Coronary artery (tissue), 2 donors: Measurements from ENCODE around the gene ENO2.
A peak's percentile ranks its signal among the peaks of the same experiment; 100 is the strongest.
"Not testable (repeated sequence)": the region's sequence is repeated elsewhere in the genome, so short reads cannot be mapped to it uniquely, and the experiment has no call there.

Experiments used
- DNase-seq: peaks from one replicate; pipeline ENCODE4 v3.0.0-alpha.2; 2017; ENCODE audit warnings: low spot score
- H3K27ac ChIP-seq, 2 donors: fragments of 200-600 bp; sonication (generic); one replicate each; pipeline ENCODE4 v1.5.1; 2016 to 2019
- H3K4me3 ChIP-seq: fragments of 200-600 bp; sonication (generic); 2 replicates; pipeline ENCODE4 v1.5.1; 2016; ENCODE audit warnings: mild to moderate bottlenecking, moderate library complexity
- TF ChIP-seq, protein P1 (sequence below): fragments of 200-600 bp; sonication (generic); IDR thresholded peaks from one replicate; pipeline ENCODE4 v1.5.1; 2019; ENCODE audit warnings: antibody characterized with exemption

The ENO2 gene

DNA sequence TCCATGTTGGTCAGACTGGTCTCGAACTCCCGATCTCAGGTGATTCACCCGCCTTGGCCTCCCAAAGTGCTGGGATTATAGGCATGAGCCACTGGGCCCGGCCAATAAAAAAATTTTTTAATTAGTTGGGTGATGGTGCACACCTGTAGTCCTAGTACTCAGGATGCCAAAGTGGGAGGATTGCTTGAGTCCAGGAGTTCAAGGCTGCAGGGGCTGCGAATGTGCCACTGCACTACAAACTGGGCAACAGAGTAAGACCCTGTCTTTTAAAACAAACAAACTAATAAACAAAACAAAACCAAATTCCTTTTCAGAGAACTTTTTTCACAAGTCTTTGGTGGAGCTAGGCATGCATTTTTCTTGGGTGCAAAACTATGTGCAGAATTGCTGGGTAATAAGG is 31.1 kb upstream of the ENO2 start:
- no peak for DNase-seq

DNA sequence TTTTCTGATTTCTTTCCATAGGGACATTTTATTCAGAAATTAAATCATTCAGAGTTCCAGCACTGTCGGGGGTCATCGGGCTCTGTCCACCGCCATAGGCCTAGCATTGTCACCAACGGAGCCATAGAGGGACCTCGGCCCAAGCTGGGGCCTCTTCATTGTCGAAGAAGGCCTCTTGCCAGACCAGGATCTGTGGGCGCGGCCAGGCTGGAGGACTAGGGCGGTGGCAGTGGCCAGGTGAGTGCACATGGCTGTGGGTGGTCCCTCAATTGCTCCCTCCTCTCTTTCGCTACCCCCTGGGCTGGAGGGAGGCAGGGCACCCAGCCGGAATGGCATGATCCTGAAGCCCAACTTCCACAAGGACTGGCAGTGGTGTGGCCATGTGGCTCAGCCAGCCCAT is 30.7 kb upstream of the ENO2 start:
- no peak overlapping the region for H3K4me3 ChIP-seq
- DNase-seq: no peak
- TF ChIP-seq, protein P1, sequence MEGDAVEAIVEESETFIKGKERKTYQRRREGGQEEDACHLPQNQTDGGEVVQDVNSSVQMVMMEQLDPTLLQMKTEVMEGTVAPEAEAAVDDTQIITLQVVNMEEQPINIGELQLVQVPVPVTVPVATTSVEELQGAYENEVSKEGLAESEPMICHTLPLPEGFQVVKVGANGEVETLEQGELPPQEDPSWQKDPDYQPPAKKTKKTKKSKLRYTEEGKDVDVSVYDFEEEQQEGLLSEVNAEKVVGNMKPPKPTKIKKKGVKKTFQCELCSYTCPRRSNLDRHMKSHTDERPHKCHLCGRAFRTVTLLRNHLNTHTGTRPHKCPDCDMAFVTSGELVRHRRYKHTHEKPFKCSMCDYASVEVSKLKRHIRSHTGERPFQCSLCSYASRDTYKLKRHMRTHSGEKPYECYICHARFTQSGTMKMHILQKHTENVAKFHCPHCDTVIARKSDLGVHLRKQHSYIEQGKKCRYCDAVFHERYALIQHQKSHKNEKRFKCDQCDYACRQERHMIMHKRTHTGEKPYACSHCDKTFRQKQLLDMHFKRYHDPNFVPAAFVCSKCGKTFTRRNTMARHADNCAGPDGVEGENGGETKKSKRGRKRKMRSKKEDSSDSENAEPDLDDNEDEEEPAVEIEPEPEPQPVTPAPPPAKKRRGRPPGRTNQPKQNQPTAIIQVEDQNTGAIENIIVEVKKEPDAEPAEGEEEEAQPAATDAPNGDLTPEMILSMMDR: no peak
- no peak overlapping the region for H3K27ac ChIP-seq

More for the DNA sequence above, 31.1 kb upstream of the ENO2 start:
- TF ChIP-seq, protein P1: no peak
- Histone ChIP-seq H3K27ac (no peak overlapping the region), H3K4me3 (no peak overlapping the region)

DNA sequence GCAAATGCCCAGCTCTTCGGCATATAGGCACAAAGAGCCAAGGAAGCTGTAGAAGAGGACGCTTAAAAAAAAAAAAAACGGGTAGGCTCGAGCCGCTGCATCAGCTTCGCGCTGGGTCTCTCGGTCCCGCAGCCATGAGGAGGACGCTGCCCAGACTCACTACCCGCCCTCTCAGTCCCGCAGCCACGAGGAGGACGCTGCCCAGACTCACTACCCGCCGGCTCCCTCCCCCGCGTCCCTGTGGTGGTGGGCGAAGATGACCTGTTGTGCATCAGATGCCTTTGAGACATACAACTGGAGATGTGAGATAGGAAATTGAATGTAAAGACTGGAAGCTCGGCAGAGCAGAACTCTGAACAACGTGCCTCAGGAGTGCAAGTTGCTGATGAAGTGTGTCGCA is 29.8 kb upstream of the ENO2 start:
- TF ChIP-seq, protein P1: no peak
- DNase-seq: no peak
- Histone ChIP-seq H3K27ac (no peak overlapping the region), H3K4me3 (no peak overlapping the region)

DNA sequence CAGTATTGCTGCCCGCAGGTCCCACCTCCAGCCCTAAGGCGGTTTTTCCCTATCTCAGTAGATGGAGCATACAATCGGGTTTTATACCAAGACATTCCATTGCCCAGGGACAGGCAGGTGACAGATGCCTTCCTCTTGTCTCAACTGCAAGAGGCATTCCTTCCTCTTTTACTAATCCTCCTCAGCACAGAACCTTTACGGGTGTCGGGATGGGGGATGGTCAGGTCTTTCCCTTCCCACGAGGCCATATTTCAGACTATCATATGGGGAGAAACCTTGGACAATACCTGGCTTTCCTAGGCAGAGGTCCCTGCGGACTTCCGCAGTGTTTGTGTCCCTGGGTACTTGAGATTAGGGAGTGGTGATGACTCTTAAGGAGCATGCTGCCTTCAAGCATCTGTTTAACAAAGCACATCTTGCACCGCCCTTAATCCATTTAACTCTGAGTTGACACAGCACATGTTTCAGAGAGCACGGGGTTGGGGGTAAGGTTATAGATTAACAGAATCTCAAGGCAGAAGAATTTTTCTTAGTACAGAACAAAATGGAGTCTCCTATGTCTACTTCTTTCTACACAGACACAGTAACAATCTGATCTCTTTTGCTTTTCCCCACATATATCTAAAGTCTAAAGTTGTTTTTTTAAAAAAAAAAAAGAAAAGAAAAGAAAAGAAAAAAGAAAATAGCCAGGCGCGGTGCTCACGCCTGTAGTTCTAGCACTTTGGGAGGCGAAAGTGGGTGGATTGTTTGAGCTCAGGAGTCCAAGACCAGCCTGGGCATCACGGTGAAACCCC is 28.0 kb upstream of the ENO2 start:
- H3K4me3 ChIP-seq, DNase-seq, H3K27ac ChIP-seq: not testable (repeated sequence)

DNA sequence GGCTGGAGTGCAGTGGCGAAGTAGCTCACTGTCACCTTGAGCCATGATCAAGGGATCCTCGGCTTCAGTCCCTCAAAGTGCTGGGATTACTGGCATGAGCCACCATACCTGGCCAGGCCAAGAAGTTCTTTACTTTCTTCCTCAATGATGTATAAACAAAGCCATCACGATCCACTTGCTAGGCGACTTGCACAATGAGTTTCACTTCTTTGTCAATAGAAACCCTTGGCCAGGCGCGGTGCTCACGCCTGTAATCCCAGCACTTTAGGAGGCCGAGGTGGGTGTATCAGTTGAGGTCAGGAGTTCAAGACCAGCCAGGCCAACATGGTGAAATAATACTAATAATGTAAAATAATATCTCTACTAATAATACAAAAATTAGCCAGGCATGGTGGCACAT is 26.9 kb upstream of the ENO2 start:
- no peak overlapping the region for H3K27ac ChIP-seq
- TF ChIP-seq, protein P1: no peak
- DNase-seq: no peak

DNA sequence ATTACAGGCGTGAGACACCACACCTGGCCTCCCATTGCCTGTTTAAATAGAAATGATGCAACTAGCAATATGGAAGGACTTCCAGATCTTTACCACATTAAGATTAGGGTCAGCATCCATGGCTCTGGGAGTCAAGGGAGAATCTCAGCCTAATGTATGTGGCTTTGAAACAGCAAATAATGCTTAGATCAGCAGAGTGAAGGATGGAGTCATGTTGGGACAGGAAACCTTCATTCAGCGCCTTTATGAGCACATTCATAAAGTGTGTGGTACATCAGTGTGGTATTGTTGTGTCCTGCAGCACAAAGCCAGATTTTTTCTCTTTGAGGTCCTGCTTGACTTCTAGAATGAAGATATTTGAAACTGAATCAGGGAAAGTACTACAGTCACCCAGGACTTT is 26.0 kb upstream of the ENO2 start:
- TF ChIP-seq, protein P1: no peak
- Histone ChIP-seq H3K4me3 (no peak overlapping the region), H3K27ac (no peak overlapping the region)
- DNase-seq: no peak

More for the DNA sequence above, 26.9 kb upstream of the ENO2 start:
- no peak overlapping the region for H3K4me3 ChIP-seq

DNA sequence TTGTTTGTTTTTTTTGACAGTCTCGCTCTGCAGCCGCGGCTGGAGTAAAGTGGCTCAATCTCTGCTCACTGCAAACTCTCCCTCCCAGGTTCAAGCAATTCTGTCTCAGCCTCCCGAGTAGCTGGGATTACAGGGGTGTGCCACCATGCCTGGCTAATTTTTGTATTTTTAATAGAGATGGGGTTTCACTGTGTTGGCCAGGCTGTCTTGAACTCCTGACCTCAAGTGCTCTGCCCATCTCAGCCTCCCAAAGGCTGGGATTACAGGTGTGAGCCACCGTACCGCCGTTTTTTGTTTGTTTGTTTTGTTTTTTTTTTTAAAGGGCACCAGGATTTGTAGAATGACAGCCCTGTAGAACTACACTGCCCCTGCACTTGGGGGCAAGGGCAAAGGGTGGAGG is 25.6 kb upstream of the ENO2 start:
- DNase-seq, H3K4me3 ChIP-seq, H3K27ac ChIP-seq: not testable (repeated sequence)

DNA sequence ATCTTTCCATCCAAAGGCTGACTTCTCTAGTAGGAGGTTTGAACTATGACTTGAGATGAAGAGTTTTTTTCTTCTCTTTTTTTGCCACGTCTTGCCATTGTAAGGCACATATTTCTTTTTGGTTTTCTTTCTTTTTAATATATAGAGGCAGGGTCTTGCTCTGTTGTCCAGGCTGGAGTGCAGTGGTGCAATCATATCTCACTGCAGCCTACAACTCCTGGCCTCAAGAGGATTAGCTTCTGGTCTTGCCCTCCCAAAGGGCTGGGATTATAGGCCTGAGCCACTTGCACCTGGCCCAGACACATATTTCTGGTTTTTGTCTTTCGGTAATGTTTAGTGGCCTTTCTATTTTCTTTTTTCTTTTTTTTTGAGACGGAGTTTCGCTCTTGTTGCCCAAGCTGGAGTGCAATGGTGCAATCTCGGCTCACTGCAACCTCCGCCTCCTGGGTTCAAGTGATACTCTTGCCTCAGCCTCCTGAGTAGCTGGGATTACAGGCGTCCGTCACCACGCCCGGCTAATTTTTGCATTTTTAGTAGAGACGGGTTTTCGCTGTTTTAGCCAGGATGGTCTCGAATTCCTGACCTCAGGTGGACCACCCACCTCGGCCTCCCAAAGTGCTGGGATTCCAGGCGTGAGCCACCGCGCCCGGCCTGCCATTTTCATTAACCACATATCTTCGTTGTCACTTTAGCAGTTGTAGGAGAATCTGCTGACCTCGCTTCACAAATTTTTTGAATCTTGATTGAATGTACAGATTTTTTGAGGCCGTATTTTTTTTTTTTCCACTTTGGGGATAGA is 24.4 kb upstream of the ENO2 start:
- not testable (repeated sequence) for H3K4me3 ChIP-seq, DNase-seq

More for the DNA sequence above, 24.4 kb upstream of the ENO2 start:
- H3K27ac ChIP-seq: peak overlapping the region; percentile 88 to 90
